H7 (cell line): ENCODE measurements around the gene CEP135. TPM values are rescaled to one million over a fixed set of nuclear protein-coding genes. Genes with fewer than 3 reads are reported as not detected.
A peak's percentile ranks its signal among the peaks of the same experiment; 100 is the strongest.

Source experiments
- DNase-seq: peaks from one replicate; pipeline ENCODE4 v3.0.0; 2012
- H3K27me3 ChIP-seq: 2 replicates; pipeline ENCODE4 v1.6.0; 2011; ENCODE audit warnings: mild to moderate bottlenecking, low read length; ENCODE audit not compliant: control insufficient read depth, insufficient read depth
- H3K36me3 ChIP-seq: replicated peaks from 2 replicates; pipeline ENCODE4 v1.5.1; 2011; ENCODE audit warnings: low read length; ENCODE audit not compliant: control insufficient read depth, insufficient read depth
- H3K4me3 ChIP-seq: 2 replicates; pipeline ENCODE4 v1.5.1; 2011; ENCODE audit warnings: low read depth, mild to moderate bottlenecking, control low read depth, low read length, moderate library complexity; ENCODE audit not compliant: insufficient read depth
- total RNA-seq: library from RNA; depleted of rRNA; stranded (reverse); fragments of >200 nt; shearing (Covaris generic); gene quantifications from 2 replicates; pipeline ENCODE4 v1.2.3, GENCODE V29; 2014; rRNA removed

CEP135 gene, protein sequence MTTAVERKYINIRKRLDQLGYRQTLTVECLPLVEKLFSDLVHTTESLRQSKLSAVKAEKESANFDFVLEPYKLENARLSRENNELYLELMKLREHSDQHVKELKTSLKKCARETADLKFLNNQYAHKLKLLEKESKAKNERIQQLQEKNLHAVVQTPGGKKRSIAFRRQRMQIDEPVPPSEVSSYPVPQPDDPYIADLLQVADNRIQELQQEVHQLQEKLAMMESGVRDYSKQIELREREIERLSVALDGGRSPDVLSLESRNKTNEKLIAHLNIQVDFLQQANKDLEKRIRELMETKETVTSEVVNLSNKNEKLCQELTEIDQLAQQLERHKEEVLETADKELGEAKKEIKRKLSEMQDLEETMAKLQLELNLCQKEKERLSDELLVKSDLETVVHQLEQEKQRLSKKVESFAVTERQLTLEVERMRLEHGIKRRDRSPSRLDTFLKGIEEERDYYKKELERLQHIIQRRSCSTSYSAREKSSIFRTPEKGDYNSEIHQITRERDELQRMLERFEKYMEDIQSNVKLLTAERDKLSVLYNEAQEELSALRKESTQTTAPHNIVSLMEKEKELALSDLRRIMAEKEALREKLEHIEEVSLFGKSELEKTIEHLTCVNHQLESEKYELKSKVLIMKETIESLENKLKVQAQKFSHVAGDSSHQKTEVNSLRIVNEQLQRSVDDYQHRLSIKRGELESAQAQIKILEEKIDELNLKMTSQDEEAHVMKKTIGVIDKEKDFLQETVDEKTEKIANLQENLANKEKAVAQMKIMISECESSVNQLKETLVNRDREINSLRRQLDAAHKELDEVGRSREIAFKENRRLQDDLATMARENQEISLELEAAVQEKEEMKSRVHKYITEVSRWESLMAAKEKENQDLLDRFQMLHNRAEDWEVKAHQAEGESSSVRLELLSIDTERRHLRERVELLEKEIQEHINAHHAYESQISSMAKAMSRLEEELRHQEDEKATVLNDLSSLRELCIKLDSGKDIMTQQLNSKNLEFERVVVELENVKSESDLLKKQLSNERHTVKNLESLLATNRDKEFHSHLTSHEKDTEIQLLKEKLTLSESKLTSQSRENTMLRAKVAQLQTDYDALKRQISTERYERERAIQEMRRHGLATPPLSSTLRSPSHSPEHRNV
- 6.4 and 9.9 TPM in 2 replicates for total RNA-seq

DNA sequence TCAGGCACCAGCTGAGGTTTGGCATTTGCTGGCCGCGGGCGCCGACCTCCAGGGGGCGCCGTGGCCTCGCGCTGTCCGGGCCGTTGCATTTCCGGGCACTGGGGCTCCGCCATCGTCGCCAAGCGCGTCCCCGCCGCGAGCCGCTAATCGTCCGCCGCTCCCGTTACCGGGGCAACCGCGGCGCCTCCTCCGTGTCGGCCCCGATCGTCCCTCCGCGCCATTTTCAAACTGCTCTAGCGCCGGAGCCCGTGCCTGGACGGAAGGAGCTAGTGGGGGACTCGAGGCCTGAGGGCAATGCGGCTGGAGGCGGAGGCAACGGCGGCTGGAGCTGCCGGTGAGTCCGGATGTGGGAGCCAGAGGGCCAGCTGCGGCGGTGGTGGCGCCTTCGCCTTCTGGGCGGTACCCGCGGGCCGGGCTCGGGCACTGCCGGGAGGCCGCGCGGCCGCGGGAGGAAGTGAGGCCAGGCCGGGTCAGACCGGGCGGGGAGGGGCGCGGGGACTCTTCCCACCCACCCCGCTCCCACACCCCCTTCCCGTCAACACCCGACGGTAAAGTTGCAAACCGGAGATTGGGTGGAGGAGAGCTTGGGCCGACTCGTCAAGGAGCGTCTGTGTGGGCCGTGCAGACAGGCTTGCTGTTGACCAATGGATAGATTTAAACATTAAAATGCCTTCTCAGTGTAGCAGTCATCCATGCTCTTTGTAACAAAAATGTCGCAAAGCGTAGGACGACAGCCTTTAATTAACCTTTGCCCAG is at the start of gene CEP135:
Gene CEP135, plus strand, starts transcription at position 220 of the 756 bp plus-strand sequence. CDS start 3,186 bp downstream, outside the sequence.
- DNase-seq: peak; percentile 92
- Histone ChIP-seq H3K4me3 (peak within 1 kb of the TSS; percentile 65), H3K36me3 (no peaks in the 10 kb centered on the region; the same call in 1 of the 2 replicates), H3K27me3 (no peaks in the 10 kb centered on the region)

DNA sequence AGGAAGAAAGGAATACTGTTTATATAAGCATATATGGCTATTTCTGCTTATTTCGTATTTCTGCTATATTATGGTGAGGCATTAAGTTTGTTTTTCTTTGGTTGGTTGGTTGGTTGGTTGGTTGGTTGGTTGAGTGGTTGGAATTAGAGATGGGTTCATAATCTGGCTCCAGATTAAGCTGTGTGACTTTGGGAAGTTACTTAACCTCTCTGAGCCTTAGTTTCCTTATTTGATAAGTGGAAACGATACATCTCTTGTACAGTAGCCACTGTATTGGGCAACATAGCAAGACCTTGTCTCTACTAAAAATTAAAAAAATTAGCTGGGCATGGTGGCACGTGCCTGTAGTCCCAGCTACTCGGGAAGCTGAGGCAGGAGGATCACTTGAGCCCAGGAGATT is 46.1 kb upstream of the CEP135 start:
- Histone ChIP-seq H3K27me3 (no peaks in the 10 kb centered on the region), H3K36me3 (no peaks in the 10 kb centered on the region; the same call in 1 of the 2 replicates), H3K4me3 (no peak overlapping the region)
- DNase-seq: no peak

DNA sequence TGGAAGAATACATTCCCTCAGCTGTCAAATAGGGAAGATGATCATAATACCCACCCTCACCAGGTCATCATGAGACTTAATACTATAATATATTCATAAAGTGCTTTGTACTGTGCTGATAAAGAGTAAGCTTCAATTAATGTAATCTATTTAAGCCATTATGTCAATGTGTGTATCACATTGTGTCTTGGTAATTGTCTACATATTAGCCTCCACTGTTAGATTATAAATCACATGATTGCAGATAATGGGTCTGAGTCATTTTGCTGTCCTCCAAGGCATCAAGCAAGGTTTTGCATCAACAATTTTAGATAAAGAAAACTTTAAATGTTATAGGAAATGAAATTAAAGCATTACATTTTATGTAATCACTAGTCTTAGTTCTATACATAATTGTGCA is 45.2 kb upstream of the CEP135 start:
- Histone ChIP-seq H3K4me3 (no peak overlapping the region), H3K36me3 (no peaks in the 10 kb centered on the region; the same call in 1 of the 2 replicates), H3K27me3 (no peaks in the 10 kb centered on the region)
- DNase-seq: no peak

DNA sequence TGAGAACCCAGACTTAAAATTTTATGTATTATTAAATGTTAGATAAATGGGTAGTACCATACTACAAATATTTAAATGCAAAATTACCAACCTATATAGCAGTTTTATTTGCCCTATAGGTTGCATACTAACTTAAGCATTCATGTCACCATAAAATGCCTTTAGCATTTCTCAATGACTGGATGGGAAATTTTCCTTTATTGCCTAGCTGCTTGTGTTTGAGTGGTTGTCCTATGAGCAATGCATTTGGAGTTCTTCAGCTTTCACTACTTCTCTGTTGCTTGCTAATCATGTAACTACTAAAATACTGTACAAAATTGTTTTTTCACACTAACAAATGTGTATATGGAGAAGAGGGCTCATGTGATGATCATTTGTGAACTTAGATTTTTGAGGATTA is 44.2 kb upstream of the CEP135 start:
- no peaks in the 10 kb centered on the region for H3K27me3 ChIP-seq
- no peak for DNase-seq
- H3K4me3 ChIP-seq: no peak overlapping the region
- no peaks in the 10 kb centered on the region; the same call in 1 of the 2 replicates for H3K36me3 ChIP-seq

DNA sequence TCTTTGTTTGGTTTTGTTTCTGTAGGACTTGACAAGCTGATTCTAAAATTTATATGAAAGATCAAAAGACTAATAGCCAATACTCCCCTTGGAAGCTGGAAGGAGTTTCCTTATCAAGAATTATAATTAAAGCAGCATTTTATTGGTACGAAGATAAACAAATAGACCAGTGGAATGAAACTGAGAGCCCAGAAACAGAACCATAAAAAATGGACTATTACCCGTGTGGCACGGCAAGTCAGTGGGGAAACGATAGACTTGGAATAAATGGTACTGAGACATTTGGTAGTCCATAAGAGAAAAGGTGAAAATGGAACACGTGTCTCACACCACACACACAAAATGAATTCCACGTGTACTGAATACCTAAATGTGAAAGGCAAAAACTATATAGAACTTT is 42.4 kb upstream of the CEP135 start:
- no peaks in the 10 kb centered on the region for H3K27me3 ChIP-seq
- H3K4me3 ChIP-seq: no peak overlapping the region
- DNase-seq: no peak
- no peaks in the 10 kb centered on the region for H3K36me3 ChIP-seq

DNA sequence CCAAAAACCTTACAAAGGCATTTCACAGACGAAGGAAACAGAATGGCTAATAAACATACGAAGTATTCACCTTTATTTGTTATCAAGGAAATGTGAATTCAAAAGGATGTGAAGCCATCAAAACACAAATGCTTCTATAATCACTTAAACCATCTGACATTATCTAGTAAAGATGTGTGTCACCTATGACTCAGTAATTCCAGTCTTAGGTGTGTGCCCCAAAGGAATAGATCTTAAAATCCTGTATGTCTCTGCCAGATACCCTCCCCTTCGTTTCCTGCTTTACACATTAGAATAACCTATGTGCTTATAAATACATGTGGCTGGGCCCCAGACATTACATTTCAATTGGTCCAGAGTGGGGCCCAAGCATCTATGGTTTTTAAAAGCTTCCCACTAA is 41.8 kb upstream of the CEP135 start:
- Histone ChIP-seq H3K36me3 (no peaks in the 10 kb centered on the region), H3K27me3 (no peaks in the 10 kb centered on the region), H3K4me3 (no peak overlapping the region)
- DNase-seq: no peak

DNA sequence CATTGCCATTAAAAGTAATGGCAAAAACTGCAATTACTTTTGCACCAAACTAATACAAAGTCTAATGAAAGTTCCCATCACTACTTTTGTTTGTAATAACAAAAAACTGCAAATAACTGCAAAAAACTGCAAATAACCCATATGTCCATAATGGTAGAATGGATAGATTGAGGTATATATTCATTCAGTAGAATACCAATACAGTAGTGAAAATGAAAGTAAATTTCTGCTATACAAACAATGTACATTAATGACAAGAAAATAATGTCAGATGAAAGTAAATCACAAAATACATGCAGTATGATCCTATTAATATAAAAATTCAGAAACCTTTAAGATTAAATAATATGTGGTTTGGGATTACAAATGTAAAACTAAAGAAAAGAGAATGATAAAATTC is 41.3 kb upstream of the CEP135 start:
- H3K36me3 ChIP-seq: no peaks in the 10 kb centered on the region
- no peaks in the 10 kb centered on the region for H3K27me3 ChIP-seq
- no peak for DNase-seq
- no peak overlapping the region for H3K4me3 ChIP-seq

DNA sequence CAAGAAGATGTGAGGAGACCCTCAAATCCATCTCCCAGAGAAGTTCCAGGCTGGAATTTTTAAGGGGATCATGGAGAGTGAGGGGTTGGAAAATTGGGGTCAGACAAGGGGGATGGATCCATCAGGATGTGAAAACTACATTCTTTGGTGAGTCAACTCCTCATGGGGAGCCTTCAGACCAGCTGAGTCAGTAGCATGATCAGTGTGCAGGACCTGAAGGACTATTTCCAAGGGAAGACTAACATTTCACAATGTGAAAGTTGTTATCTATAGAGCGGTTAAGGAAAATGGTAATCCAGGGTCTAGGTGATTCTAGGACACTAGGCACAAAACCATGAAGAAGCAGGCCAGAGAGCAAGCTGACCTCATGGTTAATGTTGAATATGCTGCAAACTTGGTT is 38.6 kb upstream of the CEP135 start:
- H3K4me3 ChIP-seq: no peak overlapping the region
- no peak for DNase-seq
- H3K27me3 ChIP-seq: no peaks in the 10 kb centered on the region
- H3K36me3 ChIP-seq: no peaks in the 10 kb centered on the region

DNA sequence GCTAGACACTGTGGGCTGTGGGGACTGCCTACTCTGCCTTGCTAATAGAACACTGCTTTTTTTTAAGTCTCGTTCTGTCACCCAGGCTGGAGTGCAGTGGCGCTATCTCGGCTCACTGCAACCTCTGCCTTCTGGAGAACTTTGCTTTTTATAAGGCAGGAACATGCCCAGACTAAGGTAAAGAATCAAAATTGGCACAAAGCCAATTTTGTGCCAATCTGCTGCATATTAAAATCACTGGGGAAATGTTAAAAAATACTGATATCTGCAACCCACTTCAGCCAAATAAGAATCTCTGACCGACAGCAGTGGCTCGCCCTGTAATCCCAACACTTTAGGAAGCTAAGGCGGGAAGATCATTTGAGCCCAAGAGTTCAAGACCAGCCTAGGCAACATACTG is 36.5 kb upstream of the CEP135 start:
- DNase-seq: no peak
- H3K4me3 ChIP-seq: no peak overlapping the region
- no peaks in the 10 kb centered on the region for H3K27me3 ChIP-seq
- H3K36me3 ChIP-seq: no peaks in the 10 kb centered on the region

DNA sequence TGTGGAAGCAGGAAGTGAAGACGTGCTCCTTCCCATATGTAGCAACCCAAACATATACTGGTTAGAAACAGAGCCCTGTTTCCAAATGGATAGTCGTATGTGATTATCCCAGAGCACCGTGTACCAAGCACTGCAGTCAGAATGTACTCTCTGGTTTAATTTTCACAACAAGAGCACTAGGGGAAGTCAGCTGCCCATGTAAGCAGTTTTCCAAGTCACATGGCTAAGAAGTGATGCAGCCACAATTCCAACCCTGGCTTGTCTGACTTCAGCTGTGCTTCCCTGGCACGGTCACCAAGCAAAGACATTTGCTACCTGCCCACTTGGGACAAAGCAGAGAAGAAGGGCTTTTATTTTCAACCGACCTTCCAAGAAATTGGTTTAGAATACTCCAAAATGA is 28.2 kb upstream of the CEP135 start:
- no peak overlapping the region for H3K4me3 ChIP-seq
- H3K27me3 ChIP-seq: no peaks in the 10 kb centered on the region
- no peaks in the 10 kb centered on the region for H3K36me3 ChIP-seq
- no peak for DNase-seq

DNA sequence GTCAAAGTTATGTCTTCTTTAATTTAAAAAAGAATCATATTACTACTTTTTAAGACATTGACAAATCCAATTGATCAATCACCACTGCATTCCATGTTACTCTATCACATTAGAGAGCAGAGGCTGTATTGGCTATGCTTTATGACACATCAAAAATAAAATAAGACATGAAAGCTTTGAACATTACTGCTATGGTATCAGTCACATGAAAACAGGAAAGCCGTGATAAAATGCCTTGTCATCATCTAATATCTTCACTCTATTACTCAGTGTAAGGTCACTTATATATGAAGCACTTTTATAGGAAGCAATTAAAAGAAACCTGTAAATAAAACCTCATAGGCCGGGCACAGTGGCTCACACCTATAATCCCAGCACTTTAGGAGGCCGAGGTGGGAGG is 27.7 kb upstream of the CEP135 start:
- no peak for DNase-seq
- Histone ChIP-seq H3K27me3 (no peaks in the 10 kb centered on the region), H3K4me3 (no peak overlapping the region)

DNA sequence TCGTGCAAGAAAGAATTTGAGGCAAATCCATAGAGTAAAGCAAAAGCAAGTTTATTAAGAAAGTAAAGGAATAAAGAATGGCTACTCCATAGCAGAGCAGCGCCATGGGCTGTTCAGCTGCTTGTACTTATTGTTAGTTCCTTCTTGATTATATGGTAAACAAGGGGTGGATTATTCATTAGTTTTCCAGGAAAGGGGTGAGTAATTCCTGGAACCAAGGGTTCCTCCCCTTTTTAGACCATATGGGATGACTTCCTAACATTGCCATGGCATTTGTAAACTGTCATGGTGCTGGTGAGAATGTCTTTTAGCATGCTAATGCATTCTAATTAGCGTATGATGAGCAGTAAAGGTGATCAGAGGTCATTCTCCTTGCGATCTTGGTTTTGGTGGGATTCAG is 23.5 kb upstream of the CEP135 start:
- no peak overlapping the region for H3K4me3 ChIP-seq
- no peak for DNase-seq
- H3K27me3 ChIP-seq: no peaks in the 10 kb centered on the region
- no peaks in the 10 kb centered on the region for H3K36me3 ChIP-seq

More for the DNA sequence above, 27.7 kb upstream of the CEP135 start:
- H3K36me3 ChIP-seq: no peaks in the 10 kb centered on the region

DNA sequence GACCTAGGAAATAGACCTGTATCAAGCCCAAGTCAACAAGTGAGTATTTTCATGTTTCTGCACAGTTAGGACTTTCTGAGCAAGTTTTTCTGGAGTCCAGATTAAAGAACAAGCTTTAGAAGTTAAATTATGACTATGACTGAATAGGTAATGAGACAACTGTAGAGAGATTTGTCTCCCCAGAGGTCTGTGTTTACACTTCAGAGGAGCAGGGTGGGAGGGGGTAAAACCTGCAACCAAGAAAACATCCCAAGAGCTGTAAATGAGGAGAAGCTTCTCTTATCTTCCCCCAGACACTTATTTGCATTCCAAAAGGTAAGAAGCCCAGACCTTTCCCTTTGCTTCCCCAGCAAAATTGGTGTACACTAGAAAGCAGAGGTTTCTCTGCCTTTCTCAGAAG is 22.1 kb upstream of the CEP135 start:
- Histone ChIP-seq H3K4me3 (no peak overlapping the region), H3K27me3 (no peaks in the 10 kb centered on the region), H3K36me3 (no peaks in the 10 kb centered on the region)
- peak; percentile 8 for DNase-seq
